GM21526 (cell line): ENCODE results near the gene MFAP3.
A peak's percentile ranks its signal among the peaks of the same experiment; 100 is the strongest.
"Not testable (repeated sequence)": the region's sequence is repeated elsewhere in the genome, so short reads cannot be mapped to it uniquely, and the experiment has no call there.

Experiments
- ATAC-seq: cut with Tn5 transposase; IDR thresholded peaks from one replicate; pipeline ENCODE4 v1.9.1; 2021; ENCODE audit warnings: moderate library complexity; ENCODE audit not compliant: unreplicated experiment, low FRiP score

MFAP3 gene

DNA sequence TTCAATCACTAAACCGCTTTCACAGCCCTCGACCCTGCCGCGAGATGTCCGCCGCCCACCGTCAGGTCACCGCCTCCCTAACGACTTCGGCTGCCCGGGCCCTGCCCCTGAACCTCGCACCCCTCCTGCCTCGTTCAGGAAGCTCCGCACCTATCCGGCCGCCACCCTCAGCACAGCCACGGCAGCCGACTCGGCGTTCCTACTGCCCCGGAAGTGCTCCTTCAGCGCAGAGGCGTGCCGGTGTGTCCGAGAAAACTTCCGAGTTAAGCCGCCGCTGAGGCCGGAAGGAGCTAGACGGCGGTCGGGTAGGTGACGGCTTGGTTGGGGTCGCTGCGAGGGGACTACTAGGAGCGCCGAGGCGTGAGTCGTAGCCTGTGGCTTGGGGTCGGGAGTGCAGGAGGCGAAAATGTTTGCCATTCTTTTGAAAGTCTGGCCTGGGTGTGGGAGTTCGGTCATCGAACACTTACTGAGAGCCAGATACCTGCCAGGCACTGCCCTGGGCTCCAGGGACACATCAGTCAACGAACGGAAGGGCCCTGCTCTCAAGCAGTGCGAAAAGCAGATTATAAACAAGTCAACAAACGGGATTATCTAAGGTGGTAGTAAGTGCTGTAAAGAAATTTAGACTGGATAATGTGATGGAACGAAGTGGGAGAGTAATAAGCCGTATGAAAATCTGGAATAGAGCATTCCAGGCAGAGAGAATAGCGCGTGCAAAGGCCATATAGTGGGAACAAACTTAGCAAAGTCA lies at the start of gene MFAP3, which contains the start of gene FAM114A2:
Gene MFAP3 (plus strand): TSS at position 261 of the 751 bp plus-strand sequence. CDS start 10,756 bp downstream, outside the sequence.
Gene FAM114A2 (minus strand): TSS at position 204 of the 751 bp plus-strand sequence. CDS start 3,957 bp downstream, outside the sequence.
- peak; percentile 98 for ATAC-seq

DNA sequence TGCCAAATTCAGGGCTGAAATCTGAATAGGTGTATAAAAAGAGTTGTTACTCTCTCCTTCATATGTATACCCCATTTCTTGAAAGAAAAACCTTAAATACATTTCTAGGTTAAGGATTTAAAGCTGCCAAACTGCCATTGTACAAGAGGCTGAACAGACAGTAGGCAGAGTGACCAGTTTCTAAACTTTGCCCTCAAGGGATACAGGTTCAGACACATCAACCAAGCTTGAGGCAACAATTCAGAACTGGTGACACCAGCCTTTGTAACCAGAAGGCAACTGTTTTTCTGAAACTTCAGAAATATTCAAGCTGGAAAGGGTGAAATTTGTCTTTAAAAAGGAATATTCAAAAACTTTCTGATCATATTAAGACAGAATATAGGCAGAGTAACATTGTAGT lies 47.6 kb upstream of the MFAP3 start:
- no peak for ATAC-seq

DNA sequence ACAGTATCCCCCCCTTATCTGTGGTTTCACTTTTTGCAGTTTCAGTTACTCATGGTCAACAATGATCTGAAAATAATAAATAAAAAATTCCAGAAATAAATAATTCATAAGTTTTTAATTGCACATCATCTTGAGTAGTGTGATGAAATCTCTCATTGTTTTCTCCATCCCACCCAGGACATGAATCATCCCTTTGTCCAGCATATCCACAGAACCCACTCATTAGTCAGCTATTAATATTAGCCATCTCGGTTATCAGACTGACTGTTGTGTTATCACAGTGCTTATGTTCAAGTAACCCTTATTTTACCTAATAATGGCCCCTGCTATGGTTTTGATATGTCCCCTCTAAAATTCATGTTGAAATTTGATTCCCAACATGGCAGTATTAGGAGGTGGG lies 40.8 kb upstream of the MFAP3 start:
- ATAC-seq = no peak

DNA sequence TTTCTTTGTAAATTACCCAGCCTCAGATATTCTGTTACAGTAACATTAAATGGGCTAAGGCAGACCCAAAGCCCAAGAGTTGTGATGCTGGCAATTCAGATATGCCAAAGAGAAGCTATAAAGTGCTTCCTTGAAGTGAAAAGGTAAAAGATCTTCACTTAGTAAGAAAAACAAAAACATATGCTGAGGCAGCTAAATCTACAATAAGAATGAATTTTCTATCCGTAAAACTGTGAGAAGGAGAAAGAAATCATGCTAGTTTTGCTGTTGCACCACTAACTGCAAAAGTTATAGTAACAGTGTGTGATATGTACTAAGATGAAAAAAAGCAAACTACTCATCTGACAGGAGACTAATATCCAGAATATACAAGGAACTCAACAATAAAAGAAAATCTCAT lies 40.0 kb upstream of the MFAP3 start:
- no peak for ATAC-seq

DNA sequence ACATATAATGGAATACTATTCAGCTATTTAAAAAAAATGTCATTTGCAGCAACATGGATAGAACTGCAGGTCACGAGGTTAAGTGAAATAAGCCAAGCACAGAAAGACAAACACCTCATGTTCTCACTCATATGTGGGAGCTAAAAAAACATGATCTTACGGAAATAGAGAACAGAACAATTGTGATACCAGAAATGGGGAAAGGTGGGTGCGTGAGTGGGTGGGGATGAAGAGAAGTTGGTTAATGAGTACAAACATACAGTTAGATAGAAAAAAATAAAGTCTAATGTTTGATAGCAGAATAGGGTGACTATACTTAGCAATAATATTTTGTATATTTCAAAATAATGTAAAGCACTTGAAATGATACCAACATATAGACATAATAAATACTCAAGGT lies 38.8 kb upstream of the MFAP3 start:
- no peak for ATAC-seq

DNA sequence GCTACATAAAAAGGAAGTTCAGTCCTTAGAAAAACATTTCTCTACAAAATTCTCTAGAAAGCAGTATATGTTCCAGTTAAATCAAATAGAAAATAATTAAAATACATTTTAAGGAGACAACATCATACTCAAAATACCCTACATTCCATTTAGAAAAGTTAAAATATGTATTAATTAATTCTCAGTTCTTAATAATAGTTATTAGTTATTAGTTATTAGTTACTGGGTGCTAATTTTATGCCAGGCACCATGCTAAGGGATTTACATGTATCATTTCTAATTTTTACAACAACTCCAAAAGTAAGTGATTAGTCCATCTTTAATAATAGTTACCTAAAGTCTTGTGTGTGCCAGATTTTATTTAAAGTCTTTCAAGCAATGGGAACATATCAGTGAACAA lies 38.1 kb upstream of the MFAP3 start:
- no peak for ATAC-seq

DNA sequence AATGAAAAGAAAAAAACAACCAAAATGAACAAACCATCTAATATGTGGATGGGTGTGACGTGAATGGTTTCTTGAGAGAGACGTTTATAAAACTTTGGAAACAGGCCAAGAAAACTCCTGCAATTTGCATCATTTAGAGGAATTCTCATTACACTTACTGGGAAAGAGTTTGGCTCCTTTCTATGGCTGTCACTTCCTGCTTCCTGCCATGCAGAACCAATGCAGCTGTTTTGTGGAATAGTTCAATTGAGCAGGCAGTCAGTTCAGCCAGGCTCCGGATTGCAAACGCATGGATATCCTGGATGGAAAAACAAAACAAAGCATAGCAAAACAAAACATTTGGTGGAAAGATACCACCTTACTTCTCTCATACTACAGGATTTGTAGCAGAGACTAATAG lies 36.7 kb upstream of the MFAP3 start:
- no peak for ATAC-seq

DNA sequence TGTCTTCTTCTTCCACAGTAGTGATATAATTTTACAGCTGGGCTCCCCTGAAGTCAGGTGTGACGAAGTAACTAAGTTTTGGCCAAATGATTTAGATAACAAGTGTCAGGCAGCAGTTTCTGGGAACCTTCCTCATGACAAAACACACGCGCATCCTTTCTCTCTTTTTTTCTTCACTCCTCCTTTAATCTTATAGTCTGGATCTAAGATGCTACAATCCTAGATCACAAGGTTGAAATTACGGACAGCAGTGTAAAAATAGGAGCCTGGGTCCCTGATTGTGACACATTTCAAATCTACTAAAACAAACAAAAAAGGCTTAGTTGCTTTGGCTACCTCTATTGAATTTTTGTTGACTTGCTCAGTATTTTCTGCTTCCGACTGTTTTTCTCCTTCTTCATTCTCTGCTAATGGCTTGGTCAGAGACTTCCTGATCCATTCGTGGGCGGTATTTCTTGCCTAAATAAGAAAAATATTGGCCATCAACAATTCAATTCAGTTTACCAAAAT lies 36.2 kb upstream of the MFAP3 start:
- no peak for ATAC-seq

DNA sequence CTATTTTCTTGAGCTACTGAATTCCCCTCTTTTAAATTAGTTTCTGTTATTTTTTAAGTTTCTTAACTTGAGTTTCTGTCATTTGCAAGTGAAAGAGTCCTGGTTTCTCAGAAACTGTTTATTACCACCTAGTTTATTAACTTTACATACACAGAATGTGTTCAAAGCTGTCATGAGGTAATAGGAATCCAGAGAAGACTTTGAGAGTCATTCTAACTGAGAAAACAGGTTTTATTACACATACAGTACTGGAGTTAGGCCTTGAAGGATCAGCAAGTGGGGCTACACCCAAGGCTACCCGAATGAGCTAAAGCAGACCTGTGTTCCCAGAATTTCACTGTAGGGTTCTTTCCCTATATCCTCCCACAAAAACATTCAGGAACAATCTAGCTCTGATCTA lies 33.1 kb upstream of the MFAP3 start:
- ATAC-seq = no peak

DNA sequence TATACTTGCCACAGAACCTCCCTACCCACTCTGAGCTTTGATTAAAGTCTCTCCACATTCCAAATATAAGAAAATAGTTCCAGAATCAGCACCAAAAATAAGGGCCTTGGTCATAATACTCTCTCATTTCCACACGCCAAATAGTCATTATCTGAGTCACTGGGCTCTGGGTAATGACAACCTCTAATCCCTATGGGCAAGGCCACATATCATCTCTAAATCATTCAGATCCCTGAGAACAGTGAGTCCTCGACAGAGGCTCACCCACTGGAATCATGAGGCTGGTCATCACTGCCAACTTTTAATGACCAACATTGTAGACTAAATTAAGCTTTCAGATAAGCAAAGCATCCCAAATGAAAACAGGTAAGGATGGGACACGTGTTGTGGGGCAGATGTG lies 28.1 kb upstream of the MFAP3 start:
- no peak for ATAC-seq

DNA sequence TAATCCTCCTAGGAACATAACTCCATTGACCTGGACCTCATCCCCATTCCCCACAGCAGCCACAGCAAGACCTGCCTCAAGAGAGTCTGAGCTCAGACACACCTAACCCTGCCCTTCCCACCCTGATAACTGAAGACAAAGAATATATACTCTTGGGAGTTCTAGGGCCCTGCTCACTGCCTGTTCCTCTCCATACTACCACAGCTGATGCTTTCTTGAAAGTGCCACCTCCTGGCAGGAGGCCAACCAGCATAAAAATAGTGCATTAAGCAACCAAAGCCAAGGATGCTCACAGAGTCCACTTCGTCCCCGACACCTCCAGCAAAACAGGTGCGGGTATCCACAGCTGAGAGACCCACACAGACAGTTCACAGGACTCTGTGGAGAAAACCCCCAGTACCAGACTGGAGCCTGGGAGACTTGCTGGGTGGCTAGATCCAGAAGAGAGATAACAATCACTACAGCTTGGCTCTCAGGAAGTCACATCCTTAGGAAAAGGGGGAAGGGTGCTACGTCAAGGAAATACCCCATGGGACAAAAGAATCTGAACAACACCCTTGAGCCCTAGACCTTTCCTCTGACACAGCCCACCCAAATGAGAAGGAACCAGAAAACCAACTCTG lies 23.6 kb upstream of the MFAP3 start:
- no peak for ATAC-seq

DNA sequence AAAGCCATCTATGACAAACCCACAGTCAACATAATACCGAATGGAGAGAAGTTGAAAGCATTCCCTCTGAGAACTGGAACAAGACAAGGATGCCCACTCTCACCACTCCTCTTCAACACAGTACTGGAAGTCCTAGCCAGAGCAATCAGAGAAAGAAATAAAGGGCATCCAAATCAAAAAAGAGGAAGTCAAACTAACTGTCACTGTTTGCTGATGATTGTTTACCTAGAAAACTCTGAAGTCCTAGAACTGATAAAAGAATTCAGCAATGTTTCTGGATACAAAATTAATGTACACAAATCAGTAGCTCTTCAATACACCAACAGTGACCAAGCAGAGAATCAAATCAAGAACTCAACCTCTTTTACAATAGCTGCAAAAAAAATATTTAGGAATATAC lies 19.8 kb upstream of the MFAP3 start:
- not testable (repeated sequence) for ATAC-seq

DNA sequence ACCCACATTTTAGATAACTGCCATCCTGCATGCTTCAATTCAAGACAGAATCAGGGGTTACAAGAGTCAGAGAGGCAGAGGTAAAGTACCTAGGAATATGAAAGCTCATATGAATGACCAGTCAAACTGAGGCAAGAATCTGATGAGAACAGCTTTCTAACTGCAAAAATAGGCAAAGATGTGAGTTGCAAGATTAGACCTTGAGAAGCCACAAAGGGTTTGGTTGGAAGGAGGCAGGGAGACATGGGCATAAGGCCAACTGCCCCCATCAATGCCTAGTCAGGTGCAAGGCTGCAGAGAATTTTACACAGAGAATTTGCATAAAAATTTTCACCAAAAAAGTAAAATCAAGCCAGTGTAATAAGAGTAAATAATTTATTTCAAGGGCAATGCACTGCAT lies 12.8 kb upstream of the MFAP3 start:
- no peak for ATAC-seq

DNA sequence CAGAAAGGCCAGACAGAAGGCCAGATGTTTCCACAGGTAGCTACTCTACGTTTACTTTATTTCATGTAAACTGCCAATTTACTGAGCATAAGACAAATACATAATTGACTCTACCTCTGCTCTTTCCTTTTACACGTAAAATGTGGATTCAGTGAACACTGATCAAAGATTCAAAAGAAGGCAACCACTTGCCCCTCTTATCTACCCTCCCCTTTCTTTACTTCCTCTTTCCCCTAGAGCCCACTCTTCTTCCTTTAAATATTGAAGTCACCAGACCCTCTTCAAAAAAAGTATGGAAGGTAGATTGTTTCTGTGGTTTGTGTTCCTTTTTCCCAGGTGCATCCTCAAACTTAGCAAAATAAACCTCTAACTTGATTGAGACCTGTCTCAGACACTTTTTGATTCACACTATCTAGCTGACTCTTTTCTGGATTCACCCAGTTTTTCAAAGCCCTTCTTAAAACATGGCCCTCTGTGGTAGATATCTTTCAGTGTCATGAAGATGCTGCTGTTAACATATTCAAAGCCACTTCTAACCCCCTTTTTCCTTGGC lies 6.8 kb upstream of the MFAP3 start:
- no peak for ATAC-seq

DNA sequence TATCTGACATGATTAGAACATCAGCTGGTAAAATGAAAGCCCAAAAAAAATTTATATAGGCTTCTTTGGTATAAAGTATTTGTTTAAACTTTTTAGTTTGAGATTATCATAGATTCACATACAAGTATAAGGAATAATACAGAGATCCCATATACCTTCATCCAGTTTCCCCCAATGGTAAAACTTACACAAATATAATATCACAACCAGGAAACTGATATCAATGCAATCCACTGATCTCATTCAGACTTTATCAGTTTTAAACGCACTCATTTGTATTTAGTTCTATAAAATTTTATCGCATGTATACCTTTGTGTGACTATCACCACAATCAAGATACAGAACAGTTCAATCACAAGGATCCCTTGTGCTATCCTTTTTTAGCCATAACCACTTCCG lies 3.8 kb upstream of the MFAP3 start:
- no peak for ATAC-seq

DNA sequence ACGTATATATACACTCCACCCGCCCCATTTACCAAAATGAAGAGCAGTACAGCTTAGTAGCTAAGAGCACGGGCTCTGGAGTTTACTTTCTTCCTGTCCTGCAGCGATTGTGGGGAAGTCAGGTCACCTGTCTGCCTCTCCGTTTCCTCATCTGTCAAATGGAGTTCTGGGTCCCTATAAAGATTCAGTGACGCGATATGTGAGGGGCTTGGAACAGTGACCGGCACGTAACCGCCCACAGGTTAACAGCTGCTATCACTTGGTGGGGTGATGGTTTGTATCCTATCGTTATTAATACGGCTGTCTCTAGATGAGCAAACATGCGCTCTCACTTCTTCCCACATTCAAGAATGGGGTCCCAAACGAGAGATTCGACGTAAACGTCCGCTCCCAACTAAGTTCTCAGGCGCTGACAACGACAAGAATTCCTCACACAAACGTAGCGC lies 483 bp upstream of the MFAP3 start:
- peak; percentile 59 for ATAC-seq

DNA sequence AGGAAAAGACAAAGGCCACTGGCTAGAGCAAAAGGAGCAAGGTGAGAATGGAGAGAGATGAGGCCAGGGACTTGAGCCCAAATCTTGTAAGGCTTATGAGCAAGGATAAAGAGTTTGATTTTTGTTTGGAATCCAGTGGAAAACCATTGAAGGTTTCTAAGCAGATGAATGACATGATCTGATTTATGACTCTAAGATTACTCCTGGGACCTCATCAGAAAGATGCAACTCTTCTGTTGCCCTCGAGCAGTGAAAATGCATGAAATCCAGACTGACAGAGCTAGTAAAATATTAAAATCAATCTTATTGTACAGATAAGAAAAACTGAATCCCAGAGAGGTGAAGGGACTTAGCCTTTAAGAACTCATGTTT lies 677 bp downstream of the MFAP3 start:
- ATAC-seq = no peak

DNA sequence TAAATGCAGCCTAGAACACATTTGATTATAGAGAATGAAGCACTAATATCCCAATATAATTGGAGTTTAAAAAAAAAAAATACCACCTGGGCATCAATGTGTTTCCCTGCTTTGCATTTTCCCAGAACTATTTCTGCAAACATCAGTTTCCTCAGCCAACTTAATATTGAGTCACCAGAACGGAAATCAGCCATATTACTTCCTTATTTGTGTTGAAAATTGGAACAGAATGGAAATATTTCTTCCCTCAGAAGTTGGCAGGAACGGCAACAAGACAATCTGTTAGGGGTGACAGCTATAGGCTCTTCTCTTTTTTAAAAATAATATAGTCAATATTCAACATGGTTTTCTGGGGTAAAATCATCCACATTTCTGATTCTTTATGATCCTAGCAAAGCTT lies 4.0 kb downstream of the MFAP3 start:
- no peak for ATAC-seq

DNA sequence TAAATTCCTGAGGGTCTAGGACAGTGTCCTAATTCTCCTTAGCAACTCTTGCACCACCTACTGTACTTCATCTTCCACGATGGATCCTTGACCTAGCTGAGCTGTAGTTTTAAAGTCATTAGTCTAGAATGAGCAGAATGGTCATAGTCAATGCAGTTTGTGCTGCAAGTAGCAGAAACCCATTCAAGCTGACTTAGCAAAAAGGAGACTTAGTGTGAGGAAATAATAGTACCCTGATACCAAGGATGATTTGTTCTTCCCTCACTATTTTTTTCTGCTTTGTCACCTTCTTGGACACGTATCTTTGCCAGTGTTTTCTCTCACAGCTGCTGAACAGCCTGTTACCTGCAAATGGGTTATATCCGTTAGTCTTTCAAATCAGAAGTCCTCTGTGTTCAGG lies 5.3 kb downstream of the MFAP3 start:
- ATAC-seq = no peak

DNA sequence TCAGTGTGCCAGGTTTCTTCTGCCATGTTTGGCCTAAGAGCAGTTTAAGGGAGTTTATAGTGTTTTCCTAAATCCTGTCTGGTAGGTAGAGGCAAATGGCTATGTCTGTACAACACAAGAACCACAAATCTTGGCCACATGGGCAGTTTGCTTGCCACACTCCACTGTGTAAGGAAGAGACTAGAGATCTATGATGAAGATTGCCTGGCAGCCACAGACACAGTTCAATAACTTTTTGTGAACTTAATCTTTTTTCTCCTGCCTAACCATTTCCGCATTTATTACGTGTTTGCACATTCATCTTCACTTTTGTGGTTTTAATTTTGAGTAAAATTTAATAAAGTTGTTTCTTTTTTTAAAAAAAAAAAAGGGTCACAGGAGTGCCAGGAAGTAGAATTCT lies 5.8 kb downstream of the MFAP3 start:
- ATAC-seq = no peak

DNA sequence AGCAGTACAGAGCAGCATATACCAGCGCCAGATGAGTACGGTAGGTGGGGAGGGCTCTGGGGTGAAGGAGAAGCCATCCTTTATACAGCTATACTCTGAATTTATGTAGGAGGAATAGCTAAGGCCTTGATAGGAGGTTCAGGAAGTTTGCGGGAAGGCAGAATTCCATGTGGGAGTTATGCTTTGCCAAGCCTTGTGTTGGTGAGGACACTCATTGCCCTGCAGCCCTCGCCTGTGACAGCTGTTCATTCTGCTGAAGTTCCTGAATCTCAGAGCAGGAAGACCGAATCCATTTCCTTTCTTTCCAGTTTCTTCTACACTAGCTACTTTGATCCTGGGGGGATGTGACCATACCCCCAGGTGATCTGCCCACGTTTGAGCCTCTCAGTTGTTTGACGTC lies 7.7 kb downstream of the MFAP3 start:
- ATAC-seq = no peak

DNA sequence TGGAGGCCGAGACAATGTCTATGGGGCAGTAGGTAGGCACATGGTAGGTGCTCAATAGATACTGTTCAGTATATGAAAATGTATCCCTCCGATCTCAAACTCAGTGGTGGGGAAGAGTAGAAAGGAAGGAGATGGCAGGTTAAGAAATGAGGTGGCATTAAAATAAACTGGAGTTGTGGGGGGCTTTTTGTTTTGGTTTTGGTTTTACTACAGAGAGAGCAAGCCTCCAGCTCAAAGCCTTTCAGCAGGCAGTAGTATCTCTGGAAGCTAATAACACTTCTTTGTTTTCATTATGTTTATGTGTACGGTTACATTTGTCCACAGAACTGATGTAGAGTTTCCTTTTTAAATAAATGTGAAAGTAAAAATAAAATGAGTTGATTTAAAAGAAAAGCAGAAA lies 8.6 kb downstream of the MFAP3 start:
- no peak for ATAC-seq
